H9 (cell line): Measurements from ENCODE around the gene PAOX. TPM values are rescaled to one million over a fixed set of nuclear protein-coding genes. Genes with fewer than 3 reads are reported as not detected.
A peak's percentile ranks its signal among the peaks of the same experiment; 100 is the strongest.

Experiments
- DNase-seq: peaks from one replicate; pipeline ENCODE4 v3.0.0-alpha.2; 2017
- H2AFZ ChIP-seq: one replicate; pipeline ENCODE4 v1.6.1; 2013; ENCODE audit warnings: mild to moderate bottlenecking, low read length, control low read depth, moderate library complexity
- H2AK5ac ChIP-seq: 2 replicates; pipeline ENCODE4 v1.6.1; 2013; ENCODE audit warnings: low read length, control low read depth, mixed read lengths; ENCODE audit not compliant: insufficient read length
- H2BK120ac ChIP-seq: one replicate; pipeline ENCODE4 v1.6.1; 2013; ENCODE audit warnings: low read depth, mild to moderate bottlenecking, low read length, control low read depth, inconsistent platforms; ENCODE audit not compliant: poor library complexity, severe bottlenecking
- H2BK12ac ChIP-seq: 2 replicates; pipeline ENCODE4 v1.6.1; 2013; ENCODE audit warnings: low read length, control low read depth, mixed read lengths, low read depth; ENCODE audit not compliant: insufficient read length
- H2BK15ac ChIP-seq: 2 replicates; pipeline ENCODE4 v1.6.1; 2013; ENCODE audit warnings: low read depth, low read length, control low read depth
- H2BK20ac ChIP-seq: one replicate; pipeline ENCODE4 v1.6.1; 2013; ENCODE audit warnings: low read depth, mild to moderate bottlenecking, low read length, control low read depth, inconsistent platforms; ENCODE audit not compliant: poor library complexity, severe bottlenecking
- H2BK5ac ChIP-seq: 2 replicates; pipeline ENCODE4 v1.6.1; 2013; ENCODE audit warnings: low read length, control low read depth, mixed read lengths; ENCODE audit not compliant: insufficient read length
- H3K14ac ChIP-seq: 2 replicates; pipeline ENCODE4 v1.6.1; 2013; ENCODE audit warnings: low read length, control low read depth; ENCODE audit not compliant: insufficient read depth
- H3K18ac ChIP-seq: 2 replicates; pipeline ENCODE4 v1.6.1; 2013; ENCODE audit warnings: low read depth, mild to moderate bottlenecking, mixed read lengths, low read length, control low read depth; ENCODE audit not compliant: insufficient read length
- H3K23ac ChIP-seq: 2 replicates; pipeline ENCODE4 v1.6.1; 2013; ENCODE audit warnings: low read length, control low read depth, mixed read lengths, low read depth; ENCODE audit not compliant: insufficient read length
- H3K23me2 ChIP-seq: 2 replicates; pipeline ENCODE4 v1.6.1; 2013; ENCODE audit warnings: low read depth, mild to moderate bottlenecking, mixed read lengths, low read length, control low read depth; ENCODE audit not compliant: insufficient read length, poor library complexity, severe bottlenecking
- H3K27ac ChIP-seq: 2 replicates; pipeline ENCODE4 v1.5.1; 2013; ENCODE audit warnings: low read length, control low read depth, mixed read lengths, low read depth; ENCODE audit not compliant: insufficient read length
- H3K27me3 ChIP-seq: 2 replicates; pipeline ENCODE4 v1.6.1; 2013; ENCODE audit warnings: low read length, control low read depth, inconsistent platforms; ENCODE audit not compliant: insufficient read depth
- H3K4ac ChIP-seq: 2 replicates; pipeline ENCODE4 v1.6.1; 2013; ENCODE audit warnings: low read depth, mild to moderate bottlenecking, control low read depth, inconsistent platforms, low read length, moderate library complexity
- H3K4me1 ChIP-seq: 2 replicates; pipeline ENCODE4 v1.6.1; 2013; ENCODE audit warnings: low read length, control low read depth, inconsistent platforms; ENCODE audit not compliant: insufficient read depth
- H3K4me2 ChIP-seq: 2 replicates; pipeline ENCODE4 v1.6.1; 2013; ENCODE audit warnings: low read length, control low read depth, mixed read lengths; ENCODE audit not compliant: insufficient read length, insufficient read depth
- H3K56ac ChIP-seq: 2 replicates; pipeline ENCODE4 v1.6.1; 2013; ENCODE audit warnings: low read depth, mild to moderate bottlenecking, mixed read lengths, low read length, control low read depth; ENCODE audit not compliant: insufficient read length
- H3K79me1 ChIP-seq: 2 replicates; pipeline ENCODE4 v1.6.1; 2013; ENCODE audit warnings: low read depth, mild to moderate bottlenecking, moderate library complexity, low read length, control low read depth, inconsistent platforms; ENCODE audit not compliant: insufficient read depth, poor library complexity, severe bottlenecking
- H3K79me2 ChIP-seq: 2 replicates; pipeline ENCODE4 v1.6.1; 2013; ENCODE audit warnings: low read length, control low read depth, inconsistent platforms; ENCODE audit not compliant: insufficient read depth
- H3K9ac ChIP-seq: 2 replicates; pipeline ENCODE4 v1.6.1; 2013; ENCODE audit warnings: low read length, control low read depth, mixed read lengths; ENCODE audit not compliant: insufficient read length; ENCODE audit errors: extremely low read depth
- H3K9me3 ChIP-seq: one replicate; pipeline ENCODE4 v1.6.1; 2013; ENCODE audit warnings: low read depth, low read length, inconsistent platforms; ENCODE audit not compliant: control insufficient read depth
- H3T11ph ChIP-seq: one replicate; pipeline ENCODE4 v1.6.1; 2013; ENCODE audit warnings: mild to moderate bottlenecking, low read length, control low read depth, inconsistent platforms
- H4K20me1 ChIP-seq: one replicate; pipeline ENCODE4 v1.6.1; 2013; ENCODE audit not compliant: control insufficient read depth, insufficient read length, insufficient read depth
- H4K5ac ChIP-seq: 2 replicates; pipeline ENCODE4 v1.6.1; 2013; ENCODE audit warnings: low read depth, mild to moderate bottlenecking, mixed read lengths, low read length, control low read depth; ENCODE audit not compliant: insufficient read length
- H4K8ac ChIP-seq: replicated peaks from 2 replicates; pipeline ENCODE4 v1.6.1; 2013; ENCODE audit warnings: low read length, control low read depth, mixed read lengths, low read depth; ENCODE audit not compliant: insufficient read length
- H4K91ac ChIP-seq: 2 replicates; pipeline ENCODE4 v1.6.1; 2013; ENCODE audit warnings: low read depth, mild to moderate bottlenecking, moderate library complexity, mixed read lengths, low read length, control low read depth; ENCODE audit not compliant: insufficient read length
- H3K27ac Mint-ChIP-seq, 3 experiments: 2 replicates in 2 of 3; 3 replicates in 1 of 3; pipeline ENCODE4 v1.8.0; 2020 to 2021; ENCODE audit warnings: mixed read lengths in 3 of 3, mild to moderate bottlenecking in 1 of 3, moderate library complexity in 1 of 3
- H3K27me3 Mint-ChIP-seq: 2 replicates; pipeline ENCODE4 v1.8.0; 2021; ENCODE audit warnings: low read depth, mild to moderate bottlenecking, moderate library complexity, mixed read lengths
- H3K36me3 Mint-ChIP-seq, 3 experiments: 2 replicates in 2 of 3; 3 replicates in 1 of 3; pipeline ENCODE4 v1.8.0; 2020 to 2021; ENCODE audit warnings: low read depth in 3 of 3, mixed read lengths in 3 of 3; ENCODE audit not compliant: insufficient read depth in 1 of 3
- H3K4me1 Mint-ChIP-seq, 2 experiments: 2 replicates each; pipeline ENCODE4 v1.8.0; 2020; ENCODE audit warnings: mixed read lengths in 2 of 2
- H3K4me3 Mint-ChIP-seq, 2 experiments: 2 replicates in 1 of 2; 3 replicates in 1 of 2; pipeline ENCODE4 v1.8.0; 2020 to 2021; ENCODE audit warnings: mild to moderate bottlenecking in 2 of 2, mixed read lengths in 2 of 2, moderate library complexity in 1 of 2
- H3K9me3 Mint-ChIP-seq, 2 experiments: 2 replicates in 1 of 2; 3 replicates in 1 of 2; pipeline ENCODE4 v1.8.0; 2020; ENCODE audit warnings: mild to moderate bottlenecking in 2 of 2, mixed read lengths in 2 of 2, moderate library complexity in 1 of 2
- CTCF ChIP-seq: fragments of 200-600 bp; sonication (generic); conservative IDR thresholded peaks from 3 replicates; pipeline ENCODE4 v1.8.0; 2021; ENCODE audit warnings: antibody characterized with exemption, mild to moderate bottlenecking
- WGBS: extraction: QIAGEN DNeasy Blood & Tissue Kit; methylation state at CpG from one replicate; pipeline ENCODE4 v1.1.7; 2013; ENCODE audit warnings: missing lambda C conversion rate, low lambda C conversion rate, mixed read lengths; ENCODE audit not compliant: insufficient read length; ENCODE audit errors: extremely low coverage; 5-methylcytosine and 5-hydroxymethylcytosine counted together
- total RNA-seq: library from RNA; stranded (reverse); gene quantifications from 2 replicates; pipeline ENCODE4 v1.2.1, GENCODE V29; 2021

The PAOX gene
- total RNA-seq, 1 experiment from 2014 or later = 5.6 TPM

GRCh38 chr10:133342942-133343341 is 36.1 kb upstream of the PAOX start:
- H2AK5ac ChIP-seq = no peak overlapping the region
- no peak overlapping the region for H3K4me2 ChIP-seq
- no peak overlapping the region for H3K56ac ChIP-seq
- H3K23me2 ChIP-seq = no peaks in the 10 kb centered on the region
- no CpG with 5 or more reads among the region's 8 CpGs for WGBS
- TF ChIP-seq CTCF = no peak
- H2BK15ac ChIP-seq = no peak overlapping the region
- H3K27me3 ChIP-seq = peaks cover under 1% of the 10 kb centered on the region; the same call in 1 of the 2 replicates
- no peaks in the 10 kb centered on the region for H3K9me3 ChIP-seq
- Mint-ChIP-seq H3K36me3 (no peaks in the 10 kb centered on the region; a peak in 1 of 7 replicates), H3K9me3 (no peaks in the 10 kb centered on the region; a peak in 1 of 5 replicates), H3K27ac (peak overlapping the region in 1 of 3 experiments; percentile 12; a peak in 2 of 7 replicates), H3K27me3 (peaks cover 21% of the 10 kb centered on the region), H3K4me3 (no peak overlapping the region), H3K4me1 (peaks cover 10 to 24% of the 10 kb centered on the region in 2 experiments)
- H2AFZ ChIP-seq = no peak overlapping the region
- no peaks in the 10 kb centered on the region for H4K20me1 ChIP-seq
- H3K4ac ChIP-seq = no peak overlapping the region
- no peak overlapping the region for H2BK20ac ChIP-seq
- H3K27ac ChIP-seq = no peak overlapping the region
- no peaks in the 10 kb centered on the region for H3K79me1 ChIP-seq
- H3T11ph ChIP-seq = no peak overlapping the region
- no peak overlapping the region for H2BK5ac ChIP-seq
- no peak for DNase-seq
- H3K14ac ChIP-seq = no peak overlapping the region; the same call in 1 of the 2 replicates
- H3K18ac ChIP-seq = no peak overlapping the region
- H4K91ac ChIP-seq = no peak overlapping the region
- no peaks in the 10 kb centered on the region for H3K79me2 ChIP-seq
- no peak overlapping the region for H3K23ac ChIP-seq
- no peak overlapping the region for H4K5ac ChIP-seq
- H2BK12ac ChIP-seq = no peak overlapping the region
- no peak overlapping the region for H2BK120ac ChIP-seq
- H4K8ac ChIP-seq = no peak overlapping the region
- H3K9ac ChIP-seq = no peak overlapping the region
- peaks cover 2% of the 10 kb centered on the region; the same call in 1 of the 2 replicates for H3K4me1 ChIP-seq
